ENCODE measurements around the gene SLC7A7. TPM values are rescaled to one million over a fixed set of nuclear protein-coding genes. Genes with fewer than 3 reads are reported as not detected.

SLC7A7 gene
- total and polyA plus RNA-seq, 10 of the 15 experiments (the other 5 are each of a cell fraction or from before 2014, with no cell fraction given) = 27.8 to 79.2 (median 50.8) TPM

GRCh38 chr14:22829661-22830442 is 14.6 kb upstream of the SLC7A7 start, which contains the start of gene MRPL52:
TSS of gene MRPL52 (plus strand) at chr14:22829887. CDS start at chr14:22829913, 26 bp downstream.
- no peaks in the 10 kb centered on the region for H3K27me3 ChIP-seq (replicated peaks in 1 of 2; ENCODE audit: control insufficient read depth in 2 of 2, insufficient read depth in 2 of 2, low read length in 1 of 2)
- ATAC-seq = peak; percentile 95
- H3K36me3 ChIP-seq (ENCODE audit: control insufficient read depth in 2 of 2, insufficient read depth in 2 of 2, low read length in 1 of 2) = peaks cover 0 to 8% of the 10 kb centered on the region in 2 experiments; a peak in 2 of 4 replicates
- ChIA-PET SMC1A (ENCODE audit: uncharacterized antibody, unreplicated experiment) (interaction anchor here (0.6 to 4.1 kb wide), 16 partner anchors 9 to 170 kb away, joined by 3 to 20 read pairs (median 4); no protein-coding TSS in a partner anchor), RAD21 (ENCODE audit: unreplicated experiment) (interaction anchor here (0.9 to 2.5 kb wide), 12 partner anchors 9 to 259 kb away, joined by 3 to 7 read pairs (median 4); no protein-coding TSS in a partner anchor), CTCF (interaction anchor here (0.6 to 6.4 kb wide), 16 partner anchors 10 to 259 kb away, joined by 3 to 55 read pairs (median 3); partner anchors contain the start of genes HAUS4, LRP10 and OXA1L), POLR2A (interaction anchor here (0.6 to 1.6 kb wide), 8 partner anchors 8 to 181 kb away, joined by 3 to 5 read pairs (median 4); partner anchors contain the start of gene OXA1L)
- no peaks in the 10 kb centered on the region for H3K9me3 ChIP-seq (replicated peaks; ENCODE audit: control insufficient read depth, insufficient read depth, low read length)
- peaks cover 13% of the 10 kb centered on the region for H3K79me2 ChIP-seq (ENCODE audit: control insufficient read depth, insufficient read depth, low read length)
- H3K4me2 ChIP-seq (ENCODE audit: control insufficient read depth, insufficient read depth) = peak within 1 kb of the TSS; percentile 75
- H3K4me1 ChIP-seq (ENCODE audit: control insufficient read depth, insufficient read depth, low read length) = peaks cover 12% of the 10 kb centered on the region
- peak within 1 kb of the TSS; percentile 78 for H3K9ac ChIP-seq (ENCODE audit: control insufficient read depth, insufficient read depth, low read length)
- peak; percentile 91 for FAIRE-seq
- no TSS peak for BruUV-seq (replicated peaks)
- H2AFZ ChIP-seq (ENCODE audit: control insufficient read depth, low read depth, low read length) = peak within 1 kb of the TSS; percentile 97
- intact Hi-C loops (cut with micrococcal nuclease; ENCODE audit: unreplicated experiment) = no loop called here
- H4K20me1 ChIP-seq (ENCODE audit: control insufficient read depth, insufficient read depth) = no peaks in the 10 kb centered on the region
- H3K27ac ChIP-seq (ENCODE audit: control insufficient read depth, insufficient read depth) = peak within 1 kb of the TSS; percentile 41
- DNase-seq (ENCODE audit: low read depth, low spot score) = no peak
- peak within 1 kb of the TSS; percentile 98 for H3K4me3 ChIP-seq
- in situ Hi-C loops (cut with MboI) = no loop called here
- WGBS (ENCODE audit: insufficient coverage, insufficient replicate concordance, low lambda C conversion rate, missing lambda C conversion rate) = under 1% methylated on average over 41 of the region's 41 CpGs
- no peak for TF ChIP-seq USF2 (IDR thresholded peaks at IDR 0.05; ENCODE audit: borderline replicate concordance, low read depth, low read length)
- TF ChIP-seq RB1 (IDR thresholded peaks at IDR 0.05; ENCODE audit: borderline replicate concordance) = 0 out of 2 replicates have a peak, but pooled peaks have one; percentile 63
- no peak for TF ChIP-seq MXI1 (IDR thresholded peaks at IDR 0.05; ENCODE audit: low read depth, low read length)
- 0 out of 2 replicates have a peak, but pooled peaks have one; percentile 11 for TF ChIP-seq MAX (IDR thresholded peaks at IDR 0.05; ENCODE audit: low read depth, low read length)
- TF ChIP-seq CUX1 (IDR thresholded peaks at IDR 0.05; ENCODE audit: insufficient replicate concordance, low read depth, low read length) = no peak
- no peak for TF ChIP-seq BCL3 (IDR thresholded peaks at IDR 0.05; ENCODE audit: borderline replicate concordance, insufficient read depth, low read depth, low read length, poor library complexity, severe bottlenecking)
- TF ChIP-seq POLR2A (IDR thresholded peaks at IDR 0.05; ENCODE audit: low read depth, low read length) = peak; percentile 80
- TF ChIP-seq BACH1 (IDR thresholded peaks at IDR 0.05; ENCODE audit: borderline replicate concordance) = peak; percentile 71; the same call in 1 of the 2 replicates
- TF ChIP-seq SMAD5 (IDR thresholded peaks at IDR 0.05; ENCODE audit: low read depth) = peak; percentile 48; the same call in 1 of the 2 replicates
- no peak for TF ChIP-seq SP1 (IDR thresholded peaks at IDR 0.05; ENCODE audit: low read depth, low read length)
- TF ChIP-seq SIN3A (IDR thresholded peaks at IDR 0.05; ENCODE audit: low read depth, low read length) = peak; percentile 68; the same call in 1 of the 2 replicates
- TF ChIP-seq HSF1 (IDR thresholded peaks at IDR 0.05; ENCODE audit: low read depth, low read length) = no peak
- TF ChIP-seq ZNF274 (IDR thresholded peaks at IDR 0.05; ENCODE audit: insufficient read depth, insufficient read length) = no peak

All from GM12878 (cell line).